PC-9 (cell line): ENCODE data around the gene TRH. TPM values are rescaled to one million over a fixed set of nuclear protein-coding genes. Genes with fewer than 3 reads are reported as not detected.
A peak's percentile ranks its signal among the peaks of the same experiment; 100 is the strongest.
"Not testable (repeated sequence)": the region's sequence is repeated elsewhere in the genome, so short reads cannot be mapped to it uniquely, and the experiment has no call there.

Source experiments
- BruUV-seq: library from RNA; stranded (reverse); fragments of 400-500 nt; replicated peaks from 2 replicates; lab custom pipeline; 2021; lab: Mats Ljungman, UMichigan
- CTCF ChIA-PET: fragments of 300-600 bp; sonication (Branson Sonifier 250); formaldehyde crosslinking; loops from one replicate; lab custom pipeline; 2022; ENCODE audit warnings: antibody characterized with exemption; lab: Charles Lee
- POLR2A ChIA-PET: fragments of 300-600 bp; sonication (Branson Sonifier 250); formaldehyde crosslinking; loops from one replicate; lab custom pipeline; 2022; ENCODE audit warnings: antibody characterized with exemption; ENCODE audit not compliant: unreplicated experiment; lab: Charles Lee
- DNase-seq, 2 experiments: peaks; one replicate each; pipeline versions ENCODE4 v3.0.0 to v3.0.0-alpha.2; 2015 to 2022; ENCODE audit warnings: mixed read lengths in 1 of 2
- H2AFZ ChIP-seq: fragments of 200-600 bp; sonication (generic); 2 replicates; pipeline ENCODE4 v1.8.1; 2017; ENCODE audit warnings: antibody characterized with exemption
- H3F3A ChIP-seq: fragments of 200-600 bp; sonication (generic); 2 replicates; pipeline ENCODE4 v1.8.1; 2017; ENCODE audit warnings: antibody characterized with exemption, mild to moderate bottlenecking, low read depth; ENCODE audit not compliant: insufficient read depth
- H3K27ac ChIP-seq: fragments of 200-600 bp; sonication (generic); 2 replicates; pipeline ENCODE4 v1.6.1; 2016; ENCODE audit warnings: mixed run types
- H3K27me3 ChIP-seq: fragments of 200-600 bp; sonication (generic); 2 replicates; pipeline ENCODE4 v1.6.1; 2016; ENCODE audit warnings: low read depth, mixed run types; ENCODE audit not compliant: insufficient read depth
- H3K36me3 ChIP-seq: fragments of 200-600 bp; sonication (generic); 2 replicates; pipeline ENCODE4 v1.6.1; 2016; ENCODE audit warnings: low read depth, mixed run types
- H3K4me1 ChIP-seq: fragments of 200-600 bp; sonication (generic); replicated peaks from 2 replicates; pipeline ENCODE4 v1.6.1; 2016; ENCODE audit warnings: mixed run types; ENCODE audit not compliant: insufficient read depth
- H3K4me2 ChIP-seq: fragments of 200-600 bp; sonication (generic); 2 replicates; pipeline ENCODE4 v1.6.1; 2017; ENCODE audit warnings: mixed run types
- H3K4me3 ChIP-seq: fragments of 200-600 bp; sonication (generic); 2 replicates; pipeline ENCODE4 v1.6.1; 2016; ENCODE audit warnings: mixed run types
- H3K79me2 ChIP-seq: fragments of 200-600 bp; sonication (generic); 2 replicates; pipeline ENCODE4 v1.6.1; 2017; ENCODE audit warnings: low read depth, mixed run types
- H3K9me2 ChIP-seq: fragments of 200-600 bp; sonication (generic); 2 replicates; pipeline ENCODE4 v1.8.1; 2017; ENCODE audit warnings: mild to moderate bottlenecking; ENCODE audit not compliant: insufficient read depth
- H3K9me3 ChIP-seq: fragments of 200-600 bp; sonication (generic); 2 replicates; pipeline ENCODE4 v1.8.1; 2016; ENCODE audit warnings: low read depth; ENCODE audit not compliant: insufficient read depth
- H4K20me1 ChIP-seq: fragments of 200-600 bp; sonication (generic); 2 replicates; pipeline ENCODE4 v1.8.1; 2017; ENCODE audit not compliant: insufficient read depth
- EZH2 ChIP-seq: fragments of 200-600 bp; sonication (generic); IDR thresholded peaks from 2 replicates; pipeline ENCODE4 v1.8.0; 2017; ENCODE audit warnings: antibody characterized with exemption, low read depth
- intact Hi-C: fragments of 100-400 bp; cut with micrococcal nuclease; formaldehyde crosslinking; loops from one replicate; pipeline ENCODE4 v1.10.0; 2022; ENCODE audit not compliant: unreplicated experiment
- total RNA-seq: library from RNA; stranded (reverse); gene quantifications from 2 replicates; pipeline ENCODE4 v1.2.3, GENCODE V29; 2021
- TF ChIP-seq, protein P1 (sequence below): fragments of 200-600 bp; sonication (generic); conservative IDR thresholded peaks from 2 replicates; pipeline ENCODE4 v1.6.1; 2017; ENCODE audit warnings: mixed run types, antibody characterized with exemption, mild to moderate bottlenecking, moderate library complexity

The TRH gene
- total RNA-seq, 1 experiment from 2014 or later, result not detected

DNA sequence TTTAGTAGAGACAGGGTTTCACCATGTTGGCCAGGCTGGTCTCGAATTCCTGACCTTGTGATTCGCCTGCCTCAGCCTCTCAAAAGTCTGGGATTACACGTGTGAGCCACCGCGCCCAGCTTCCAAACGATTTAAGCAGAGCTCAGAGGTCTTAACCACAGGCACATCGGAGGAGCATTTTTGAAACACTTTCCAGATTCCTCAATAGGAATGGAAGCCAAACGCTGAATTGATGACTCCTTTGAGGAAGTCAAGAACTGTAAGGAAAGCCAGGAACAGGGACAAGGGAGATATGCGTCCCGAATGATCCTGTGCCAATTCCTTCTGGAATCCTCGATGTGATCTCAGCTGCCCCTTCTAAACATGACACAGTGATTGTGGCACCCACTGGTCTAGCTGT, 40.0 kb downstream of the TRH start:
- Histone ChIP-seq H3K79me2 (no peaks in the 10 kb centered on the region), H3K4me3 (no peak overlapping the region), H3K9me3 (no peaks in the 10 kb centered on the region), H3K9me2 (no peaks in the 10 kb centered on the region), H3K4me1 (no peaks in the 10 kb centered on the region), H3K27ac (no peak overlapping the region), H2AFZ (no peak overlapping the region), H3K27me3 (peaks cover 3% of the 10 kb centered on the region; the same call in 1 of the 2 replicates), H4K20me1 (no peaks in the 10 kb centered on the region), H3K4me2 (no peak overlapping the region), H3F3A (no peaks in the 10 kb centered on the region), H3K36me3 (no peaks in the 10 kb centered on the region)
- TF ChIP-seq, protein P1, sequence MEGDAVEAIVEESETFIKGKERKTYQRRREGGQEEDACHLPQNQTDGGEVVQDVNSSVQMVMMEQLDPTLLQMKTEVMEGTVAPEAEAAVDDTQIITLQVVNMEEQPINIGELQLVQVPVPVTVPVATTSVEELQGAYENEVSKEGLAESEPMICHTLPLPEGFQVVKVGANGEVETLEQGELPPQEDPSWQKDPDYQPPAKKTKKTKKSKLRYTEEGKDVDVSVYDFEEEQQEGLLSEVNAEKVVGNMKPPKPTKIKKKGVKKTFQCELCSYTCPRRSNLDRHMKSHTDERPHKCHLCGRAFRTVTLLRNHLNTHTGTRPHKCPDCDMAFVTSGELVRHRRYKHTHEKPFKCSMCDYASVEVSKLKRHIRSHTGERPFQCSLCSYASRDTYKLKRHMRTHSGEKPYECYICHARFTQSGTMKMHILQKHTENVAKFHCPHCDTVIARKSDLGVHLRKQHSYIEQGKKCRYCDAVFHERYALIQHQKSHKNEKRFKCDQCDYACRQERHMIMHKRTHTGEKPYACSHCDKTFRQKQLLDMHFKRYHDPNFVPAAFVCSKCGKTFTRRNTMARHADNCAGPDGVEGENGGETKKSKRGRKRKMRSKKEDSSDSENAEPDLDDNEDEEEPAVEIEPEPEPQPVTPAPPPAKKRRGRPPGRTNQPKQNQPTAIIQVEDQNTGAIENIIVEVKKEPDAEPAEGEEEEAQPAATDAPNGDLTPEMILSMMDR, result no peak
- no peak for TF ChIP-seq EZH2
- no TSS peak for BruUV-seq
- ChIA-PET CTCF (interaction anchor here (0.6 kb wide), 1 partner anchor 153 kb away, joined by 3 read pairs; no protein-coding TSS in a partner anchor), POLR2A (no interaction called here)
- DNase-seq, result no peak
- intact Hi-C loops, result no loop called here

DNA sequence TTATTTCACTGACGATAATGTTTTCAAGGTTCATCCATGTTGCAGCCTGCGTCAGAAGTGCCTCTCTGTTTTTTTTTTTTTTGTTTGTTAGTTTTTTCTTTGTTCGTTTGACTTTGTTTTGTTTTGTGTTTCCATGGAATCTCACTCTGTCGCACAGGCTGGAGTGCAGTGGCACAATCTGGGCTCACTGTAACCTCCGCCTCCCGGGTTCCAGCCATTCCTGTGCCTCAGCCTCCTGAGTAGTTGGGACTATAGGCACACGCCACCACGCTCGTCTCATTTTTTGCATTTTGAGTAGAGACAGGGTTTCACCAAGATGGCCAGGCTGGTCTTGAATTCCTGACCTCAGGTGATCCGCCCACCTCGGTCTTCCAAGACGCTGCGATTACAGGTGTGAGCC, 43.1 kb downstream of the TRH start:
- H2AFZ ChIP-seq, H3K36me3 ChIP-seq, POLR2A ChIA-PET, H3K79me2 ChIP-seq, H4K20me1 ChIP-seq, H3K9me2 ChIP-seq, H3F3A ChIP-seq, intact Hi-C loops, CTCF ChIA-PET, H3K4me3 ChIP-seq, H3K27me3 ChIP-seq, H3K27ac ChIP-seq, DNase-seq, H3K9me3 ChIP-seq, BruUV-seq, H3K4me2 ChIP-seq, H3K4me1 ChIP-seq: not testable (repeated sequence)

DNA sequence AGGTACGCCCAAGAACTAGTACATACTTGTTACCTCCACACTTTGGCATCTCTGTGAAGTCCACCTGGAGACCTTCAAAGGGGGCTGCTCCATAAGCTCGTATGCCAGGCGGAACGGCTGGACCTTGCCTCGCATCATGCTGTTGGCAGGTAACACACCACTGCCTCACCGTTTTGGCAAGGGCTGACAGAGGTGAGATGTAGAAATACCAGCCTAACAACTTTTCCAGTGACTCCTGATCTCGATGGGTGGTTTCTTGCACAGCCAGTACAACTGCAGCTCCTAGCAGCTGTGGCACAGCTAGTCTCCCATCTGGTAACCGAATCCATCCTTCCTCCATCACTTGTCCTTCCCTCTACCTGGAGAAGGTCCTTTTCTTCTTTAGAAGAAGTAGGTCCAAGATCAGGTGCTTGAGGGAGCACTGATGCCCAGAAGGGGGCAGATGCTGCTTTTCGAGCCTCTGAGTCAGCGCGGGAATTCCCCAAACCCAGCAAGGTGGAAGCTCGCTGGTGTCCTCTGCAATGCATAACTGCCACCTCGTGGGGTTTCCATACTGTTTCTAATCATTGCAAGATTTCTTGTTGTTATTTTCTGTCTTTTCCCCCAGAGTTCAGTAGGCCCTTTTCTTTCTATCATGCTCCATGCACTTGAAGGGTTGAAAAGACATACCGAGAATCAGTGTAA, 51.8 kb downstream of the TRH start:
- H3K4me1 ChIP-seq, result not testable (repeated sequence)

DNA sequence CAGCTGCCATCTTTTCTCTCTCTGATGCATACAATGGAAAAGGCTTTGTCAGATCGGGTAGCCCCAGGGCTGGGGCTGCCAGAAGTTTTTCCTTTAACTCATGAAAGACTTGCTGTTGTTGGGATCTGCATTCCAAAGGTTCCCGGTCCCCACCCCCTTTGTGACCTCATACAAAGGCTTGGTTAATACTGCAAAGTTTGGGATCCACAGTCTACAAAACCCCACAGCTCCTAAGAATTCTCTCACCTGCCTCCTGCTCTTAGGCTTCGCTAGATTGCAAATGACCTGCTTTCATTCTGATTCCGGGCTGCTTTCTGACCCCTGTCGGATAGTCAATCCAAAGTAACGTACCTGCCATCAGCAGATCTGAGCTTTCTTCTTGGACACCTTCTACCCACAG, 52.9 kb downstream of the TRH start:
- H3K9me3 ChIP-seq, H4K20me1 ChIP-seq, CTCF ChIA-PET, BruUV-seq, DNase-seq, H3K4me2 ChIP-seq, H3K27ac ChIP-seq, H3K4me3 ChIP-seq, POLR2A ChIA-PET, H3K4me1 ChIP-seq, H3K9me2 ChIP-seq, intact Hi-C loops, H3K36me3 ChIP-seq, H3K79me2 ChIP-seq, H3F3A ChIP-seq, H2AFZ ChIP-seq, H3K27me3 ChIP-seq: not testable (repeated sequence)

More for the DNA sequence above, 51.8 kb downstream of the TRH start:
- intact Hi-C loops, H3K36me3 ChIP-seq, CTCF ChIA-PET, H3K79me2 ChIP-seq, POLR2A ChIA-PET, H4K20me1 ChIP-seq, H3K9me3 ChIP-seq, H3K27ac ChIP-seq, H3K9me2 ChIP-seq, H3K27me3 ChIP-seq, H2AFZ ChIP-seq, H3F3A ChIP-seq, BruUV-seq, H3K4me3 ChIP-seq: not testable (repeated sequence)
- DNase-seq, result peak; percentile 65 to 66
- TF ChIP-seq, protein P1, result peak; percentile 39; the same call in 1 of the 2 replicates
- H3K4me2 ChIP-seq, result peak overlapping the region; percentile 23; the same call in 1 of the 2 replicates

Other genes starting within 250 kb of the TRH start
- 41.4 and 48.1 TPM in 2 replicates for gene TMCC1, start 81.0 kb upstream of the TRH start, total RNA-seq
- gene ALG1L2, start 107.1 kb downstream of the TRH start, total RNA-seq, result 2.2 and 2.6 TPM in 2 replicates